Ascending aorta (tissue), 2 donors: ENCODE measurements around the gene SHF. TPM values are rescaled to one million over a fixed set of nuclear protein-coding genes. Genes with fewer than 3 reads are reported as not detected.

Source experiments
- DNase-seq, 2 donors: peaks; one replicate each; pipeline ENCODE4 v3.0.0-alpha.2; 2019; ENCODE audit warnings: low spot score in 2 of 2
- H3K27ac ChIP-seq, 2 donors: fragments of 200-600 bp; sonication (generic); one replicate each; pipeline ENCODE4 v1.5.1; 2016 to 2017; ENCODE audit warnings: mild to moderate bottlenecking in 1 of 2
- H3K27me3 ChIP-seq: fragments of 200-600 bp; sonication (generic); one replicate; pipeline ENCODE4 v1.5.1; 2017
- H3K36me3 ChIP-seq, 2 donors: fragments of 200-600 bp; sonication (generic); one replicate each; pipeline ENCODE4 v1.5.1; 2016
- H3K4me1 ChIP-seq, 2 donors: fragments of 200-600 bp; sonication (generic); one replicate each; pipeline ENCODE4 v1.5.1; 2016 to 2017; ENCODE audit warnings: mild to moderate bottlenecking in 1 of 2
- H3K4me3 ChIP-seq, 2 donors: fragments of 200-600 bp; sonication (generic); one replicate each; pipeline ENCODE4 v1.5.1; 2016 to 2017; ENCODE audit warnings: mild to moderate bottlenecking in 1 of 2
- H3K9me3 ChIP-seq, 2 donors: fragments of 200-600 bp; sonication (generic); one replicate each; pipeline ENCODE4 v1.5.1; 2016
- intact Hi-C: fragments of 100-400 bp; cut with DNase I; formaldehyde crosslinking; loops from one replicate; pipeline ENCODE4 v1.15.1; 2023
- total RNA-seq: library from RNA; depleted of rRNA; stranded (reverse); fragments of >200 nt; gene quantifications from one replicate; pipeline ENCODE4 v1.1.0, GENCODE V29; 2016
- TF ChIP-seq, protein P1 (sequence below), 3 experiments: fragments of 200-600 bp in 2 of 3; fragments of 450-650 bp in 1 of 3; sonication (generic) in 2 of 3; IDR thresholded peaks; one replicate each; pipeline ENCODE4 v1.5.1; 2016 to 2019; ENCODE audit warnings: antibody characterized with exemption in 3 of 3, mild to moderate bottlenecking in 1 of 3, moderate library complexity in 1 of 3

Gene SHF
- total RNA-seq, 1 donor from 2014 or later: 75.0 TPM

DNA sequence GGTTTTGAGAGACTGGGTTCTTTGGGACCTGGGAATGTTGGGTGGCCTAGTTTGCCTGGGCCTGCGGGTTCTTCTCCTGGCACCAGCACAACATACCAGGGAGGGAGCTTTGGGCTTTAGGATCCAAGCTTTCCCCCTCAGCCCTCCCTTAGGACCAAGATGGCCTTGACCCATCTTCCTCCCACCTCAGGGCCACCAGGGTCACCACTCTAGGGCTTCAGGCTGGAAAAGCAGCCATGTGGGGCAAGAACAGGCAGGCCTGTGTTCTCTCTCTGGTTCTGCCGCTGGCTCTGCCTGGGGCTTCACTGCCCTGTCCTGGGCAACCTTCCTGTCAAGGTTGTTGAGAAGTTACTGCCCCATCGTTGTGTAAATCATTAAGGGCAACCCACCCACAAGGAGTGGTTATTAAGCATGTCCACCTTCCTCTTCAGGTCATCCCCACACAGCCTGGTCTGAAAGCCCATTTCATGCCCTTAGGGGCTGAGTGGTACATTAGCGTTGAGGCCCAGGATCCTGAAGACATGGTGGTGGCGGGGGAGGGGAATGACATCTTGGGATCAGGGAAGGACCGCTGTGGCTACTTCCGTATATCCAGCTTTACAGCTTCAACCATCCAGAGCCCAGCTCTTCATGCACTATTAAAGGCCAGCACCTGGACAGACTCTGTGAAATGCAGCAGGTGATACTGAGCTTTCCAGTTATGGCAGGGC, 57.3 kb downstream of the SHF start:
- TF ChIP-seq, protein P1, sequence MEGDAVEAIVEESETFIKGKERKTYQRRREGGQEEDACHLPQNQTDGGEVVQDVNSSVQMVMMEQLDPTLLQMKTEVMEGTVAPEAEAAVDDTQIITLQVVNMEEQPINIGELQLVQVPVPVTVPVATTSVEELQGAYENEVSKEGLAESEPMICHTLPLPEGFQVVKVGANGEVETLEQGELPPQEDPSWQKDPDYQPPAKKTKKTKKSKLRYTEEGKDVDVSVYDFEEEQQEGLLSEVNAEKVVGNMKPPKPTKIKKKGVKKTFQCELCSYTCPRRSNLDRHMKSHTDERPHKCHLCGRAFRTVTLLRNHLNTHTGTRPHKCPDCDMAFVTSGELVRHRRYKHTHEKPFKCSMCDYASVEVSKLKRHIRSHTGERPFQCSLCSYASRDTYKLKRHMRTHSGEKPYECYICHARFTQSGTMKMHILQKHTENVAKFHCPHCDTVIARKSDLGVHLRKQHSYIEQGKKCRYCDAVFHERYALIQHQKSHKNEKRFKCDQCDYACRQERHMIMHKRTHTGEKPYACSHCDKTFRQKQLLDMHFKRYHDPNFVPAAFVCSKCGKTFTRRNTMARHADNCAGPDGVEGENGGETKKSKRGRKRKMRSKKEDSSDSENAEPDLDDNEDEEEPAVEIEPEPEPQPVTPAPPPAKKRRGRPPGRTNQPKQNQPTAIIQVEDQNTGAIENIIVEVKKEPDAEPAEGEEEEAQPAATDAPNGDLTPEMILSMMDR (IDR thresholded peaks at IDR 0.05): no peak
- Histone ChIP-seq H3K4me1 (peaks cover 0 to 4% of the 10 kb centered on the region in 2 donors), H3K9me3 (no peaks in the 10 kb centered on the region), H3K27ac (no peak overlapping the region), H3K36me3 (no peaks in the 10 kb centered on the region), H3K27me3 (peaks cover 14% of the 10 kb centered on the region), H3K4me3 (peak overlapping the region in 1 of 2 donors; percentile 24)
- intact Hi-C loops: no loop called here
- DNase-seq: no peak

GRCh38 chr15:45129651-45130129, 58.1 kb downstream of the SHF start, which contains the start of the genes DUOX1 and DUOXA1:
Gene DUOX1, plus strand, starts transcription at chr15:45129994. Its CDS starts 1,973 bp downstream, at chr15:45131967.
Gene DUOXA1, minus strand, starts transcription at chr15:45129879. Its CDS starts 6,865 bp downstream, at chr15:45123014.
- peak within 1 kb of the TSS; percentile 24 to 34 for H3K4me3 ChIP-seq
- TF ChIP-seq, protein P1 (IDR thresholded peaks at IDR 0.05): no peak
- no peaks in the 10 kb centered on the region for H3K36me3 ChIP-seq
- intact Hi-C loops: no loop called here
- H3K27ac ChIP-seq: no peak within 1 kb of the TSS
- H3K9me3 ChIP-seq: no peaks in the 10 kb centered on the region
- DNase-seq: no peak
- H3K4me1 ChIP-seq: no peaks in the 10 kb centered on the region
- H3K27me3 ChIP-seq: peaks cover 6% of the 10 kb centered on the region

- H3K4me3 ChIP-seq: peak overlapping the region; percentile 24 to 34
Observed at GRCh38 chr15:45128971-45129639, 58.7 kb downstream of the SHF start.

GRCh38 chr15:45126535-45127158, 61.1 kb downstream of the SHF start:
- no peaks in the 10 kb centered on the region for H3K36me3 ChIP-seq
- peaks cover 6% of the 10 kb centered on the region for H3K27me3 ChIP-seq
- H3K9me3 ChIP-seq: no peaks in the 10 kb centered on the region
- no peak overlapping the region for H3K27ac ChIP-seq
- no peak overlapping the region for H3K4me3 ChIP-seq
- no peak for DNase-seq
- no peaks in the 10 kb centered on the region for H3K4me1 ChIP-seq
- TF ChIP-seq, protein P1 (IDR thresholded peaks at IDR 0.05): peak in 2 of 3 experiments; percentile 34 to 37
- intact Hi-C loops: no loop called here

More at GRCh38 chr15:45128971-45129639, 58.7 kb downstream of the SHF start:
- peaks cover 6% of the 10 kb centered on the region for H3K27me3 ChIP-seq
- DNase-seq: no peak
- TF ChIP-seq, protein P1 (IDR thresholded peaks at IDR 0.05): no peak
- H3K27ac ChIP-seq: no peak overlapping the region
- no peaks in the 10 kb centered on the region for H3K9me3 ChIP-seq
- intact Hi-C loops: no loop called here
- H3K4me1 ChIP-seq: no peaks in the 10 kb centered on the region
- no peaks in the 10 kb centered on the region for H3K36me3 ChIP-seq

DNA sequence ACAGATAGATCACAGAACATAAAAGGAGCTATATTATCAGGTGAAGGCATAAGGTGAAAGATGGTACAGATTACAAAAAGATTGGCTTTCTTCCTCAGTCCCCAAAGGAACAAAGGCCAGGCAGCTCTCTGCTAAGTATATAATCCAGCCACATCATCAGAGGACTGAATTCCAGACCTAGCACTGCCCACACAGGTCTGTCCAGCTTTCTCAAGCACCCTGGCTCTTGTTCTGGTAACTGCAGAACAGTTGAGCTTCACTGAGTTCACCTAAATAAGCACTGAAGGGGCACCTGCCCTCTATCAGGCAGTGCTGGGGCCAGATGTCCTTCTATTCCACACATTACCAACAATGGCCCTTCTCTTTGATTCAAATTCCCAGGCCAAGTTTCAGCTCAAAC, 64.4 kb downstream of the SHF start:
- no peak for DNase-seq
- Histone ChIP-seq H3K4me3 (no peak overlapping the region), H3K27me3 (peaks cover 3% of the 10 kb centered on the region), H3K27ac (no peak overlapping the region), H3K36me3 (no peaks in the 10 kb centered on the region), H3K4me1 (no peaks in the 10 kb centered on the region), H3K9me3 (no peaks in the 10 kb centered on the region)
- TF ChIP-seq, protein P1 (IDR thresholded peaks at IDR 0.05): no peak
- intact Hi-C loops: no loop called here
